Cardiac ventricle fibroblast (primary cell): ENCODE results near the gene H2BK1. TPM values are rescaled to one million over a fixed set of nuclear protein-coding genes. Genes with fewer than 3 reads are reported as not detected.

Experiments
- total RNA-seq: library from RNA; depleted of rRNA; stranded (reverse); fragments of >200 nt; gene quantifications from 2 replicates; pipeline ENCODE4 v1.2.3, GENCODE V29; 2015

The H2BK1 gene
- total RNA-seq, result not detected in 2 replicates

DNA sequence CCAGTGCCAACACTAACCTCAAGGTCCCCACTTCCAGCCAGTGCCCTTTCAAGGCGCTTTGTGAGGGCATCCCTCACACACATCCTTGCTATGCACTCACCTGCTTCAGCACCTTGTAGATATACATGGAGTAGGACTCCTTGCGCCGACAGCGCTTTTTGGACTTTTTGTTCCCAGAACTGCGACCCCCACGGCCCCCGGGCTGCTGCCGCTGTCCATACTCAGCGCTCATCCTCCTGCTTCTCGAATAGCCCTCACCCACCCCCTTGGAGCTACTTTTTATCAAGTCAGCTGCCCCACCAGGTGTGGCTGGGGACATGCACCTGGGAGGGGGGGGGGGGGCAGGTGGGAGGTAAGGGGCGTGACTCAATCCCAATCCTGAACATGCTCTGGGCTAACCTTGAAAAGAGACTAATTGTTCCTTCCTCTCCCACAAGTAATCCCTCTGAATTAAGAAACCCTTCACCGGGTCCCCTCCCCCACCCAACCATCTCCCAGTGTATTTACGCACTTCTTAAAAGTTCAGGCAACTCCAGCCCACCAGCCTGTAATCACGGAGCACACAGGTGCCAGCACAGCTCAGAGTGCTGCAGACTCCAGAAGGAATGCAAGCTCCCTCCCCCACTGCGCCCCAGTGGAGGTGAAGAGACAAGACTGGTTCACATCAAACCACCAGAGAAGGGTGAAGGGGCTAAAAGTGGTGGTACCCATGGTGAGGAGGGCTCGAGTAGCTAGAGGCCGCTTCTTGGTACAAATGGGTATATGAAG, at the start of gene H2BK1:
Gene H2BK1 (minus strand): TSS at position 402 of the 768 bp plus-strand sequence. CDS start 170 bp downstream, at position 232.

GRCh38 chr7:151248346-151249033, 38.2 kb upstream of the H2BK1 start, which contains the start of gene SMARCD3:
Gene SMARCD3, minus strand, starts transcription at chr7:151248694. Its CDS starts 132 bp downstream, at chr7:151248562.

DNA sequence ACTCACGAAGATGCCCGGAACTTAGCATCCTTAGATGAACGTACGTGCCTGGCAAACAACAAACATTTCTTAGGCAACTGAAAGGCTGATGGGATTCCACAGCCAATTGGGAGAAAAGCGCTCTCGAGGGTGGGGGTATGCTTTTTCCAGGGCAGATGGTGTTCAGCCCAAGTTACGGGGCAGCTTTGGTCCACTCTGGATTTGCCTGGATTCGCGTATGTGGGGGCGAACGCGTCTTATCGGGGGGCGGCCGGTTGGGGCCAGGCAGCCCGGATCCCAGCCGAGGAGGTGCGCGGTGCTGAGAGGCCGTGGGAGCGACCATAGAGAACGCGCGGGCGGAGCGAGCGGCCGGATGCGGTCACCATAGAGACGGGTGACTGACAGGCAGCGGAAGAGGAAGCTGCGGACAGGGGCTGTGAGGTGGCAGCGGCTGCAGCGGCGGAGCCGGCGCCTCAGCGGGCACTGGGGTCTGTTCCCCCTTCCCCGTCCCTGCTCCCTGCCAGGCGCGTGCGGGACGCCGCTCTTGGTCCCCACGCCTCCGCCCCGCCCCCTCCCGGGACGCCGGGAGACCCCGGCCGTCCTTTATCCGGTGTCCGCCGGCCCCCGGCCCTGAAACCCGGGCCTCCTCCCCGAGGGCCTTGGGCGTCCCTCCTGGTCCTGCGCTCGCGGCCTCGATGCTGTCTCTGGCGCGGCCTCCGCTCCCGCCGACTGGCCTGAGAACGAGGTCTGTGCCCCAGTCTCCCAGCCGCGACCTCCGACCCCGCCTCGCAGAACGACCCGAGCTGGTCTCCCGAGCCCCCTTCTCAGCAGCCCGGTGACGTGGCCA, 22.0 kb upstream of the H2BK1 start, which contains the start of gene CHPF2:
Gene CHPF2 (plus strand): TSS at position 393 of the 826 bp plus-strand sequence. CDS start 1,529 bp downstream, outside the sequence.

DNA sequence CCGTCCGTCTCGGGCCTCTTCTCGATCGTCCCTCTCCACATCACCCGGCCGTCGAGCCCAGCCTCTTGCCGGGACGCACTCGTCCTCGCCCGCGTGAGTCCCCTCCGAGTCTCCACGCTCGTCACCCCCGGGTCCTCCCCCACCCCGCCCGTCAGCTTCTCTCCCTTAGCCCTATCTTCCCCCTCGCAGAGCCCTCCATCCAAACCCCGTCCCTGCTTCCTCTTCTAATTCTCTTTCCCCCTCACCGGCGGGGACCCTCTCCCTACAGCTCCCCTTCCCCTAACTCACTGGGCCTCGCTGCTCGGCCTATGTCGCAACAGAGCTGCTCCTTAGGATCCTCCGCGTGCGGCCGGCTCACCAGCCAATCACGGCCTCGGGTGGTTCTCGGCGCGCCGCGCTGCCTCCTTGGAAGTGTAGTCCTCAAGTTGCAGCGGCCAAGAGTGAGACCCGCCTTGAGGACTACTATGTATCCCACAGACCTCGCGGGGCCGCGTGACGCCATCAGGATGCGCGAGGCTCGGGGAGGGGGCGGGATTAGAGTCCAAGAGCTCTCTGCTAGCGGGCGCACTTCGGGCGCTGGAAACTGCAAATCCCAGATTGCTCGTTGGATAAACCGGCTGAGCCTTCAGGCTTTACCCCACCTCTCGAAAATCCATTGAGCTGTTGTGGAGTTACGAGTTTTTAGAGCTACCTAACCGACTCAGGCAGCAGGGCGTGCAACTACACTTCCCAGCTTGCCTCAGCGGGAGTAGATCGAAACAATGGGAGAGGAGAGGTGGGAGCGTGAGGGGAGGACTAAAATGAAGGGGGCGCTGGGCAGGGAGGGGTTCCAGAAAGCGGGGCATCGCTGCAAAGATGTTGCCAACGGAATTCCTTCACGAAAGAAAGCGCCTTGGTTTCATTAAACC, 16.8 kb upstream of the H2BK1 start, which contains the start of gene ABCF2:
Gene ABCF2 (minus strand): TSS at position 331 of the 908 bp plus-strand sequence. CDS start 747 bp downstream, outside the sequence.

DNA sequence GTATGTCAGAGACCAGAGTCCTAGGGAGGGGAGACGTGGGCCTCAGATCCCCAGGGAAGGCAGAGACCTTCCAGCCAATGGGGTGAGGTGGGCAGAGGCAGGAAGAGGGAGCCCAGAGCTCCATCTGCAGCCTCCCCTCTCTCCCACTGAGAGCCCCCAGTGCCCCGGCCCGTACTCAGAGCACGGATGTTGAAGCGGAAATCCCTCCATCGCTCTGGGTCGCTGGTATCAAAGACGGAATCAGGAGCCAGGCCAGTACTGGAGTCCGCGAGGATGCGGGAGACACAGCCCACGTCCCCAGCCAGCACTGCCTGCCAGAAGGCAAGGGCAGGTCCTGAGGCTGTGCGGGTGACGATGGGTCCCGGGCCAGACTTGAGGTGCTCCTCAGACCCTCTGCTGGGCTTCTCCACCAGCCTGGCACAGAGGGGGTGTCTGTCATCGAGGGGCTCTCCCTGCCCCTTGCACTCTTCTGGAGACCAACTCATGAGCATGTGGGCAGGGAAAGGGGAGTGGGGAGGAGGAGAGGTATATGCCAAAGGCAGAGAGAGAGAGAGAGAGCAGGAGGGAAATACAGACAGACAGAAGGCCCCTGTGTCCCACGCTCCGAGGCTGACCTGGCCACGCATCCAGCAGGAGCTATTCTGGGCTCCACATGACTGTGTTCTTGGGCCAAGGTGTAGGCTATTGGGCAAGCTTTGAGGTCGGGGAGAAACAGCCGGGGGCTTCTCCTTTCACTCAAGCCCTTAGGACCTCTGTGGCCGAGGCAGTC, 23.5 kb downstream of the H2BK1 start, which contains the start of gene ASB10:
Gene ASB10 (minus strand): TSS at position 611 of the 769 bp plus-strand sequence. CDS start 120 bp downstream, at position 491.

DNA sequence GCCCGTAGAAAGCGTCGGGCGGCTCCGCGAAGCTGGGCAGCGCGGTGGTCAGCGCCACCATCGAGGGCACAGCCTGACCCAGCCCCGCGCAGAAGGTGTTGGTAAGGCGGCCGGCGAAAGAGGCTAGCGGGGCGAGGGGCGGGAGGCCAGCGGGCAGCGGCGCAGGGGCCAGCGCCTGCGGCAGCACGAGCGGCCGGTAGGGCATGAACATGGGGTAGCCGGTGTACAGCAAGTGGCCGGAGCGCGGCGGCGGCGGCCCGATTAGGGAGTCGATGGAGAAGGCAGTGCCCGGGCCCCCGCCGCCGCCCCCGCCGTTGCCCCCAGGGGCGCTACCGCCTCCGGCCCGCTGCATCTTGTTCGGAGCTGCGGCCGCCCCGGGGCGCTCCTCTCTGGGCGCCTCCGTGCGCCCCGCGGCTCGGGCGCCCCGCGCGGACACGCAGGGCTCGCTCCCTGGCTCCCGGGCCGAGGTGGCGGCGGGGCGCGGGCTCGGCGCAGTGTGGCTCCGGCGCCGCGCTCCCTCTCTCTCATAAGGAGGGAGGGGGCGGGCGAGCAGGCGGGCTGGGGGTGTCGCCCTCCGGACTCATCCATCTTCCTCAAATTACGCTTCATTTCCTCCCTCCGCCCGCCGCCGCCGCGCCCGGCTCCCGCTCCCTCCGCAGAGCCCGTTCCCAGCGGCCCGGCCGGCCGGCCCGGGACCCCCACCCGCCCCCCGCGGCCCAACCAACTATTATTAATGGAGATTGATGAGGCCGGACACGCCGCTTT, 42.9 kb downstream of the H2BK1 start, which contains the start of gene GBX1:
Gene GBX1 (minus strand): TSS at position 498 of the 765 bp plus-strand sequence. CDS start 146 bp downstream, at position 352.

Other genes starting within 250 kb of the H2BK1 start
- gene KCNH2, start 232.2 kb downstream of the H2BK1 start, total RNA-seq, result not detected in 2 replicates
- gene NOS3, start 219.5 kb downstream of the H2BK1 start, total RNA-seq, result 2.1 and 3.1 TPM in 2 replicates
- 0.25 TPM in 1 of 2 replicates, not detected in the other for gene ATG9B, start 186.0 kb downstream of the H2BK1 start, total RNA-seq
- gene ABCB8, start 182.0 kb downstream of the H2BK1 start, total RNA-seq, result 20.8 and 21.7 TPM in 2 replicates
- gene ASIC3, start 162.0 kb downstream of the H2BK1 start, total RNA-seq, result 0.37 TPM in 1 of 2 replicates, not detected in the other
- 16.2 and 16.4 TPM in 2 replicates for gene CDK5, start 152.6 kb downstream of the H2BK1 start, total RNA-seq
- gene SLC4A2, start 150.9 kb downstream of the H2BK1 start, total RNA-seq, result 53.1 and 65.6 TPM in 2 replicates
- 56.7 and 67.3 TPM in 2 replicates for gene FASTK, start 129.7 kb downstream of the H2BK1 start, total RNA-seq
- gene TMUB1, start 127.0 kb downstream of the H2BK1 start, total RNA-seq, result 33.2 and 35.4 TPM in 2 replicates
- 23.6 and 25.4 TPM in 2 replicates for gene AGAP3, start 124.0 kb downstream of the H2BK1 start, total RNA-seq
- gene GBX1, start 42.8 kb downstream of the H2BK1 start, total RNA-seq, result not detected in 2 replicates
- not detected in 2 replicates for gene ASB10, start 23.2 kb downstream of the H2BK1 start, total RNA-seq
- gene ABCF2, start 16.7 kb upstream of the H2BK1 start, total RNA-seq, result 39.1 and 44.1 TPM in 2 replicates
- 81.6 and 93.4 TPM in 2 replicates for gene CHPF2, start 22.0 kb upstream of the H2BK1 start, total RNA-seq
- gene SMARCD3, start 38.2 kb upstream of the H2BK1 start, total RNA-seq, result 41.3 and 44.9 TPM in 2 replicates
- 27.0 and 34.8 TPM in 2 replicates for gene NUB1, start 131.3 kb upstream of the H2BK1 start, total RNA-seq
- gene WDR86, start 199.6 kb upstream of the H2BK1 start, total RNA-seq, result 2.4 and 4.6 TPM in 2 replicates
- 0.10 TPM in 1 of 2 replicates, not detected in the other for gene CRYGN, start 229.7 kb upstream of the H2BK1 start, total RNA-seq